NB4 (cell line): ENCODE results near the gene LEMD2.

Source experiments
- CTCF ChIP-seq: IDR thresholded peaks from one replicate; pipeline ENCODE4 v1.5.1; 2012; ENCODE audit warnings: low read depth, low read length
- MAX ChIP-seq: IDR thresholded peaks from 2 replicates; pipeline ENCODE4 v1.6.1; 2011; ENCODE audit warnings: low read depth, low read length
- POLR2A ChIP-seq: IDR thresholded peaks from 2 replicates; pipeline ENCODE4 v1.6.1; 2011; ENCODE audit warnings: mild to moderate bottlenecking; ENCODE audit not compliant: insufficient read length; ENCODE audit errors: extremely low read depth

- TF ChIP-seq CTCF (no peak), POLR2A (no peak), MAX (no peak)
Measured at GRCh38 chr6:33725891-33726673, 62.8 kb downstream of the LEMD2 start.
